Measurements from ENCODE around the gene UBL4B. TPM values are rescaled to one million over a fixed set of nuclear protein-coding genes. Genes with fewer than 3 reads are reported as not detected.
A peak's percentile ranks its signal among the peaks of the same experiment; 100 is the strongest.

Gene UBL4B
- total and polyA plus RNA-seq, 9 of the 15 experiments (the other 6 are each of a cell fraction or from before 2014, with no cell fraction given), result not detected

- TF ChIP-seq ZBTB33 (CRISPR knock-in tag; IDR thresholded peaks at IDR 0.05) (peak; percentile 88), HNRNPL (IDR thresholded peaks at IDR 0.05; ENCODE audit: low read depth, low read length) (no peak), STAT5B (CRISPR knock-in tag; IDR thresholded peaks at IDR 0.05) (no peak), ELF1 (tag; IDR thresholded peaks at IDR 0.05) (0 out of 2 replicates have a peak, but pooled peaks have one; percentile 29), CTBP1 (IDR thresholded peaks at IDR 0.05; ENCODE audit: borderline replicate concordance) (peak; percentile 21; the same call in 1 of the 2 replicates), GATA2 (CRISPR knock-in tag; IDR thresholded peaks at IDR 0.05) (no peak), ZFP30 (CRISPR knock-in tag; IDR thresholded peaks at IDR 0.05; ENCODE audit: borderline replicate concordance) (no peak), ZNF174 (CRISPR knock-in tag; IDR thresholded peaks at IDR 0.05) (no peak), ZHX1 (conservative IDR thresholded peaks at IDR 0.05; ENCODE audit: low read length) (no peak), MNT (conservative IDR thresholded peaks at IDR 0.05) (no peak), HNRNPH1 (optimal IDR thresholded peaks at IDR 0.05; ENCODE audit: low read depth, low read length) (no peak)
Observed at GRCh38 chr1:110084227-110085078, 27.8 kb upstream of the UBL4B start (continued).
